ENCODE data around the gene OTX1.

DNA sequence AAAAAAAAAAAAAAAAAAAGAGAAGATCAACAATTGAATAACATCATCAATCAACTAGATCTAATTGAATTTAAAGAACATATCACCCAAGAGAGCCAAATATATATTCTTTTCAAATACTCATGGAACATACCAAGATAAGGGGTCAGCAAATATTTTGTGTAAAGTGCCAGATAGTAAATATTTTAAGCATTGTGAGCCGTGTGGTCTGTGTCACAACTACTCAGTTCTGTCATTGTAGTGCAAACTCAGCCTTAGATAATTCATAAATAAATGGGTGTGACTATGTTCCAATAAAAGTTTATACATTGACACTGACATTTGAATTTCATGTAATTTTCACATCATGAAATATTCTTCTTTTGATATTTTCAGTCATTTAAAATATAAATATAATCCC, 45.9 kb downstream of the OTX1 start:
- TF ChIP-seq, protein P1, sequence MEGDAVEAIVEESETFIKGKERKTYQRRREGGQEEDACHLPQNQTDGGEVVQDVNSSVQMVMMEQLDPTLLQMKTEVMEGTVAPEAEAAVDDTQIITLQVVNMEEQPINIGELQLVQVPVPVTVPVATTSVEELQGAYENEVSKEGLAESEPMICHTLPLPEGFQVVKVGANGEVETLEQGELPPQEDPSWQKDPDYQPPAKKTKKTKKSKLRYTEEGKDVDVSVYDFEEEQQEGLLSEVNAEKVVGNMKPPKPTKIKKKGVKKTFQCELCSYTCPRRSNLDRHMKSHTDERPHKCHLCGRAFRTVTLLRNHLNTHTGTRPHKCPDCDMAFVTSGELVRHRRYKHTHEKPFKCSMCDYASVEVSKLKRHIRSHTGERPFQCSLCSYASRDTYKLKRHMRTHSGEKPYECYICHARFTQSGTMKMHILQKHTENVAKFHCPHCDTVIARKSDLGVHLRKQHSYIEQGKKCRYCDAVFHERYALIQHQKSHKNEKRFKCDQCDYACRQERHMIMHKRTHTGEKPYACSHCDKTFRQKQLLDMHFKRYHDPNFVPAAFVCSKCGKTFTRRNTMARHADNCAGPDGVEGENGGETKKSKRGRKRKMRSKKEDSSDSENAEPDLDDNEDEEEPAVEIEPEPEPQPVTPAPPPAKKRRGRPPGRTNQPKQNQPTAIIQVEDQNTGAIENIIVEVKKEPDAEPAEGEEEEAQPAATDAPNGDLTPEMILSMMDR (IDR thresholded peaks at IDR 0.05; ENCODE audit: low read depth, low read length) = no peak
- TF ChIP-seq MYC (IDR thresholded peaks at IDR 0.05; ENCODE audit: low read depth, low read length) (no peak), POLR2A (IDR thresholded peaks at IDR 0.05; ENCODE audit: extremely low read depth, insufficient read length) (no peak)
- TF ChIP-seq, protein P2, sequence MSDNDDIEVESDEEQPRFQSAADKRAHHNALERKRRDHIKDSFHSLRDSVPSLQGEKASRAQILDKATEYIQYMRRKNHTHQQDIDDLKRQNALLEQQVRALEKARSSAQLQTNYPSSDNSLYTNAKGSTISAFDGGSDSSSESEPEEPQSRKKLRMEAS (IDR thresholded peaks at IDR 0.05; ENCODE audit: low read depth, low read length) = no peak
